Uterus (tissue), 4 donors: ENCODE data around the gene ADAMTS2. TPM values are rescaled to one million over a fixed set of nuclear protein-coding genes. Genes with fewer than 3 reads are reported as not detected.

Experiments
- DNase-seq, 2 donors: peaks; one replicate each; pipeline ENCODE4 v3.0.0-alpha.2; 2019 to 2020
- H3K27ac ChIP-seq, 2 donors: fragments of 200-600 bp; sonication (generic); 1 replicate in 1 of 2; 2 replicates in 1 of 2; pipeline ENCODE4 v1.5.1; 2016 to 2018
- H3K27me3 ChIP-seq, 2 donors: fragments of 200-600 bp; sonication (generic); one replicate each; pipeline ENCODE4 v1.5.1; 2018 to 2019; ENCODE audit warnings: control low read depth in 1 of 2
- H3K36me3 ChIP-seq, 2 donors: fragments of 200-600 bp; sonication (generic); one replicate each; pipeline ENCODE4 v1.5.1; 2019; ENCODE audit warnings: control low read depth in 1 of 2
- H3K4me1 ChIP-seq, 2 donors: fragments of 200-600 bp; sonication (generic); one replicate each; pipeline ENCODE4 v1.5.1; 2018 to 2019; ENCODE audit warnings: control low read depth in 1 of 2
- H3K4me3 ChIP-seq, 2 donors: fragments of 200-600 bp; sonication (generic); 1 replicate in 1 of 2; 2 replicates in 1 of 2; pipeline ENCODE4 v1.5.1; 2018 to 2019; ENCODE audit warnings: mild to moderate bottlenecking in 1 of 2
- H3K9me3 ChIP-seq, 2 donors: fragments of 200-600 bp; sonication (generic); one replicate each; pipeline ENCODE4 v1.5.1; 2019; ENCODE audit warnings: control low read depth in 1 of 2
- POLR2A ChIP-seq, 2 donors: fragments of 450-650 bp; IDR thresholded peaks; one replicate each; pipeline ENCODE4 v1.6.1; 2016; ENCODE audit warnings: antibody characterized with exemption in 2 of 2, mild to moderate bottlenecking in 1 of 2, moderate library complexity in 1 of 2
- intact Hi-C: fragments of 100-400 bp; cut with DNase I; formaldehyde crosslinking; loops from one replicate; pipeline ENCODE4 v1.15.1; 2023; ENCODE audit warnings: low total_unique reads
- total RNA-seq, 4 donors: library from RNA; depleted of rRNA in 3 of 4; stranded (reverse); fragments of >200 nt in 3 of 4; gene quantifications; one replicate each; pipeline versions ENCODE4 v1.1.0 to v1.2.4, GENCODE V29; 2014 to 2023
- TF ChIP-seq, protein P1 (sequence below), 4 experiments: fragments of 200-600 bp in 2 of 4; fragments of 450-650 bp in 2 of 4; sonication (generic) in 2 of 4; IDR thresholded peaks; one replicate each; pipeline ENCODE4 v1.5.1; 2016 to 2019; ENCODE audit warnings: antibody characterized with exemption in 4 of 4, mild to moderate bottlenecking in 2 of 4, moderate library complexity in 1 of 4
- donor health status: DM: yes; HTN: yes; CAD: no.

Gene ADAMTS2
- total RNA-seq, 4 donors from 2014 or later, result 4.1 to 97.1 (median 40.3) TPM

DNA sequence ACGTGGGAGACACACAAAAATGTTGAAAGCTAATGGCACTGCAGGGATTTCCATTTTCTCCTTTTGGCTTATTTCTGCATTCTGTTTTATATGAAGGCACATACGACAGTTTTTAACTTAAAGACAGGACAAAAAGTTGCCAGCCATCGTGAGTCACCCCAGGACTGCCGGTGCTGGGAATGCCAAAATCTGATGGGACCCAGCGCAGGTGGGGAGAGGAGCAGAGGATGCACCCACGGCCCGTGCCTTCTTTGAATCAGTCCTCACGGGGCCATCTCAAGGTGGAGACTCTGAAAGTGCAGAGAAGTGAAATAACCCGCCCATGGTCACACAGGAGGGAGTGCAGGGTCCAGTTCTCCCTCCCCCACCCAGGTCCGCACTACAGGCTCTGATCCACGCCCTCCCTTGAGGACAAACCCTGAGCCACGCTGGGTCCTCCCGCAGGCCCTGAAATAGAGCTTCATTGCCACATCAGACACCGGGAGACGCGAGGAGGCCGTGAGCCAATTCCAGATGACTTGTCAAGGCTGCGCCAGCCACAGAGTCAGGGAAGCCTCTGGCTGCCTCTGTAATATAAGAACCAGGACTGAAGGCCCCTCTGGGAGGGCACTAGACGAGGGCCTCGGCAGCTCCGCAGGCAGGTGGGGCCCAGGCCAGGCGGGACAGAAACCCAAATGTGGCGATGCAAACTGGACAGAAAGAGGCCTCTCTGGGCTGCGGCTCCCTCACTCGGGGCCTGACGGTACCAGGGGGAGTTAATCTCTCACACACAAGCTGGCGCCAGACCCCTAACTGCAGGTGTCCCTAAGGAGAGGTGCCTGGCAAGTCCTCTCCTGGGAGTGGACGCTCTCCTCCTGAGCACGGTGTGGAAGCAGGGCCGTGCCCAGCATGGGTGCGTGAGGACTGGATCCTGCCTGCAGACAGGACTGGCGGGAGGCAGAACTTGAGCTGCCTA lies 22.9 kb downstream of the ADAMTS2 start:
- peak in 1 of 2 donors; percentile 25 for DNase-seq

DNA sequence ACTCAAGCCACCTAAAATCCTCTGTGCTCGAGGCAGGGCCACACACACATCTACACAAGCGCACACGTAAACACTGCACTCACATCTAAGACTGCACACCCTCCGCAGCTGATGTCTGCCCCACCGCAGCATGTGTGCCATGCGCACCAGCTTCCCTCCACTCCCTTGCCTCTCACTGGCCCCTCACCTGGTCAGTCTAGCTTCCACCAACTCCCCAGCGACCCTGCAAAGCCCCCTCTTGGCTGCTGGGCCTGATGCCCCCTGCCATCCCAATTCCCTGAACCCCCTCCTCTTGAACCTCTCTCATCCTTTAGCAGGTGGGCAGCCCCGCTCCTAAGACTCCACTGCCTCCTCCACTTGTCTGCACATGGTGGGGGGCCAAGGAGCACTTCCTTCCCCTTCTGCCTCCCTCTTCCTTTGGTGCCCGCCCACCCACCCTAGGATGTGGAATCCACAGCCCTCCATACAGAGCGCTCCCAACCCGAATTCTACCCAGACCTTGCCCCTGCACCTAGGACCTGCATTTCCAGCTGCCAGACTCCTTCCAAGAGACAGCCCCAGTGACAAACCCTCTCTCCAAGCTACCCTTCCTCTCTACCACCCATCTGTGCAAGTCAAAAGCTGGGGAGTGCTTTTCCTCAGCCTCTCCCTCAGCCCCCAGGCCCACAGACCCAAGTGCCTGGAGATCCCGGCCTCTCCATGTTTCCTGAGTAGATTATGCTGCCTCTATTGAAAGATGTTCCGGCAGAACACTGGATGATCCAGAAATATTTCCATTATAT lies 23.9 kb downstream of the ADAMTS2 start:
- peak overlapping the region in 1 of 2 donors; percentile 41 for H3K27ac ChIP-seq
- no peak overlapping the region for H3K4me3 ChIP-seq
- H3K4me1 ChIP-seq, result no peaks in the 10 kb centered on the region
- no peaks in the 10 kb centered on the region for H3K36me3 ChIP-seq
- no peaks in the 10 kb centered on the region for H3K27me3 ChIP-seq
- no peak for TF ChIP-seq POLR2A (IDR thresholded peaks at IDR 0.05)
- TF ChIP-seq, protein P1, sequence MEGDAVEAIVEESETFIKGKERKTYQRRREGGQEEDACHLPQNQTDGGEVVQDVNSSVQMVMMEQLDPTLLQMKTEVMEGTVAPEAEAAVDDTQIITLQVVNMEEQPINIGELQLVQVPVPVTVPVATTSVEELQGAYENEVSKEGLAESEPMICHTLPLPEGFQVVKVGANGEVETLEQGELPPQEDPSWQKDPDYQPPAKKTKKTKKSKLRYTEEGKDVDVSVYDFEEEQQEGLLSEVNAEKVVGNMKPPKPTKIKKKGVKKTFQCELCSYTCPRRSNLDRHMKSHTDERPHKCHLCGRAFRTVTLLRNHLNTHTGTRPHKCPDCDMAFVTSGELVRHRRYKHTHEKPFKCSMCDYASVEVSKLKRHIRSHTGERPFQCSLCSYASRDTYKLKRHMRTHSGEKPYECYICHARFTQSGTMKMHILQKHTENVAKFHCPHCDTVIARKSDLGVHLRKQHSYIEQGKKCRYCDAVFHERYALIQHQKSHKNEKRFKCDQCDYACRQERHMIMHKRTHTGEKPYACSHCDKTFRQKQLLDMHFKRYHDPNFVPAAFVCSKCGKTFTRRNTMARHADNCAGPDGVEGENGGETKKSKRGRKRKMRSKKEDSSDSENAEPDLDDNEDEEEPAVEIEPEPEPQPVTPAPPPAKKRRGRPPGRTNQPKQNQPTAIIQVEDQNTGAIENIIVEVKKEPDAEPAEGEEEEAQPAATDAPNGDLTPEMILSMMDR (IDR thresholded peaks at IDR 0.05), result no peak
- DNase-seq, result peak in 1 of 2 donors; percentile 11
- intact Hi-C loops, result no loop called here
- H3K9me3 ChIP-seq, result no peaks in the 10 kb centered on the region

More for the DNA sequence above, 22.9 kb downstream of the ADAMTS2 start:
- Histone ChIP-seq H3K27me3 (no peaks in the 10 kb centered on the region), H3K4me3 (no peak overlapping the region), H3K27ac (no peak overlapping the region), H3K4me1 (no peaks in the 10 kb centered on the region), H3K9me3 (no peaks in the 10 kb centered on the region), H3K36me3 (no peaks in the 10 kb centered on the region)
- TF ChIP-seq, protein P1 (IDR thresholded peaks at IDR 0.05), result no peak
- TF ChIP-seq POLR2A (IDR thresholded peaks at IDR 0.05), result no peak
- intact Hi-C loops, result no loop called here

DNA sequence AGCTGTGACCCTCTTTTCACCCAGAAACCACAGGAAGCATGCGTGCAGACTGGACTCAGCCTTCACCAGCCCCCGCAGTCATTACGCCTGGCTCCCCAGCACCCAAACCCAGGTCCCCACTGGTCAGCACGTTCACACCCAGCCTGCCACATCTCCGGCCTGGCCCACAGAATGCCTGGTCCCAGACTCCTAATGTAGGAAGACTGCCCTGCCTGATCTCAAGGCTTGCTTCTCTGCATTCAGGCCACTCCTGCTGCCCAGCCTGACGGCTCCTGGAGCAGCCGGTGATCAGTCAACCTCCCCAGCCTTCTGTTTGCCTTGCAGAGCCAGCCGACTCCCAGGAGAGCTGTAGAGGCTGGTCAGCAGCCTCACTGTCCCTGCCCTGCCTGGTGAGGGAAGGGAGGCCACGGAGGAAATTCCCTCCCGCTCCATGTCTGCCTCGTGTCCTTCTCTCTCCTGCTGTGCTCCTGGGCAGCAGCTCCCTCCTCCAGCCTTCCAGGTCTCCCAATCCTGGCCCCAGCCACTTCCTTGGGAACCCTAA lies 25.4 kb downstream of the ADAMTS2 start:
- Histone ChIP-seq H3K9me3 (no peaks in the 10 kb centered on the region), H3K4me3 (no peak overlapping the region), H3K27me3 (no peaks in the 10 kb centered on the region), H3K36me3 (no peaks in the 10 kb centered on the region), H3K27ac (peak overlapping the region in 1 of 2 donors; percentile 41), H3K4me1 (peaks cover 0 to 9% of the 10 kb centered on the region in 2 donors)
- peak in 1 of 2 donors; percentile 25 for DNase-seq
- no peak for TF ChIP-seq POLR2A (IDR thresholded peaks at IDR 0.05)
- TF ChIP-seq, protein P1 (IDR thresholded peaks at IDR 0.05), result no peak
- intact Hi-C loops, result no loop called here

DNA sequence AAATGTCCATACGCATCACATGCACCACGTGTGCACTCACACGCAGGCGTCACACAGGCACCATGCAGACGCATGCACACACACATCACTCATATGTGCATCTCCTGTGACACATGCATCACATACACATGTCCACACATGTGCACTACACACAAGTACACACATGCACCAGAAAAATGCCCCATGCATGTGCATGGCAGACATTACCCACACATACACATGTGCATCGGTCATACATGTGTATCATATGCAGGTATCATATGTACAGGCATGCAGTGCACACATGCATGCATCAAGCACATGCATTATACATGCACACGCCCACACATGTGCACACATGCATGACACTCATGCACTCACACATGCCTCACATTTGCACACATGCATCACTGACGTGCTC lies 26.1 kb downstream of the ADAMTS2 start:
- no peaks in the 10 kb centered on the region for H3K27me3 ChIP-seq
- TF ChIP-seq, protein P1 (IDR thresholded peaks at IDR 0.05), result no peak
- no peak for TF ChIP-seq POLR2A (IDR thresholded peaks at IDR 0.05)
- intact Hi-C loops, result no loop called here
- peaks cover 0 to 9% of the 10 kb centered on the region in 2 donors for H3K4me1 ChIP-seq
- no peaks in the 10 kb centered on the region for H3K36me3 ChIP-seq
- H3K4me3 ChIP-seq, result no peak overlapping the region
- H3K9me3 ChIP-seq, result no peaks in the 10 kb centered on the region
- DNase-seq, result peak in 1 of 2 donors; percentile 8
- no peak overlapping the region for H3K27ac ChIP-seq
